Activated CD8-positive, alpha-beta T cell treated with anti-CD3 and anti-CD28 coated beads, Interleukin-2, amount 10 ng/mL, durations not matched to agents 7 days and 5 days (primary cell): ENCODE data around the gene CNGA3. TPM values are rescaled to one million over a fixed set of nuclear protein-coding genes. Genes with fewer than 3 reads are reported as not detected.
A peak's percentile ranks its signal among the peaks of the same experiment; 100 is the strongest.
"Not testable (repeated sequence)": the region's sequence is repeated elsewhere in the genome, so short reads cannot be mapped to it uniquely, and the experiment has no call there.

ENCODE experiments used
- ATAC-seq: fragments of 150-1000 bp; cut with Tn5 transposase; one replicate; pipeline ENCODE4 v1.10.0; 2021; ENCODE audit warnings: moderate library complexity
- CTCF ChIA-PET: fragments of 350-600 bp; sonication (Branson Sonifier 250); formaldehyde crosslinking; loops from one replicate; lab custom pipeline; 2021; ENCODE audit warnings: antibody characterized with exemption; lab: Charles Lee
- POLR2A ChIA-PET: fragments of 350-600 bp; sonication (Branson Sonifier 250); formaldehyde crosslinking; loops from one replicate; lab custom pipeline; 2021; ENCODE audit warnings: antibody characterized with exemption; lab: Charles Lee
- DNase-seq: peaks from one replicate; pipeline ENCODE4 v3.0.0-alpha.2; 2020
- H3K27ac Mint-ChIP-seq: one replicate; pipeline ENCODE4 v1.8.0; 2021; ENCODE audit warnings: mild to moderate bottlenecking, mixed read lengths
- H3K27me3 Mint-ChIP-seq: one replicate; pipeline ENCODE4 v1.8.0; 2021; ENCODE audit warnings: low read depth, mixed read lengths
- H3K36me3 Mint-ChIP-seq: one replicate; pipeline ENCODE4 v1.8.0; 2021; ENCODE audit warnings: low read depth, mixed read lengths
- H3K4me1 Mint-ChIP-seq: one replicate; pipeline ENCODE4 v1.8.0; 2021; ENCODE audit warnings: low read depth, mixed read lengths
- H3K4me3 Mint-ChIP-seq: one replicate; pipeline ENCODE4 v1.8.0; 2021; ENCODE audit warnings: mild to moderate bottlenecking, mixed read lengths
- H3K9me3 Mint-ChIP-seq: one replicate; pipeline ENCODE4 v1.8.0; 2022; ENCODE audit warnings: mixed read lengths; ENCODE audit not compliant: insufficient read depth
- total RNA-seq, 2 experiments: library from RNA; stranded (reverse); gene quantifications; one replicate each; pipeline ENCODE4 v1.2.3, GENCODE V29; 2021

Gene CNGA3
- not detected for total RNA-seq

- peak; percentile 47 for DNase-seq
- POLR2A ChIA-PET: no interaction called here
- Mint-ChIP-seq H3K4me3 (no peak within 1 kb of the TSS), H3K27me3 (peaks cover 66% of the 10 kb centered on the region), H3K27ac (no peak within 1 kb of the TSS), H3K9me3 (peaks cover 3% of the 10 kb centered on the region), H3K4me1 (peaks cover 16% of the 10 kb centered on the region), H3K36me3 (peaks cover 6% of the 10 kb centered on the region)
- ATAC-seq: peak; percentile 61
- CTCF ChIA-PET: no interaction called here
These were observed at the start of gene CNGA3 for GRCh38 chr2:98346311-98347236. Gene CNGA3, plus strand, starts transcription at chr2:98346456. Its CDS starts 23,520 bp downstream, at chr2:98369976.

DNA sequence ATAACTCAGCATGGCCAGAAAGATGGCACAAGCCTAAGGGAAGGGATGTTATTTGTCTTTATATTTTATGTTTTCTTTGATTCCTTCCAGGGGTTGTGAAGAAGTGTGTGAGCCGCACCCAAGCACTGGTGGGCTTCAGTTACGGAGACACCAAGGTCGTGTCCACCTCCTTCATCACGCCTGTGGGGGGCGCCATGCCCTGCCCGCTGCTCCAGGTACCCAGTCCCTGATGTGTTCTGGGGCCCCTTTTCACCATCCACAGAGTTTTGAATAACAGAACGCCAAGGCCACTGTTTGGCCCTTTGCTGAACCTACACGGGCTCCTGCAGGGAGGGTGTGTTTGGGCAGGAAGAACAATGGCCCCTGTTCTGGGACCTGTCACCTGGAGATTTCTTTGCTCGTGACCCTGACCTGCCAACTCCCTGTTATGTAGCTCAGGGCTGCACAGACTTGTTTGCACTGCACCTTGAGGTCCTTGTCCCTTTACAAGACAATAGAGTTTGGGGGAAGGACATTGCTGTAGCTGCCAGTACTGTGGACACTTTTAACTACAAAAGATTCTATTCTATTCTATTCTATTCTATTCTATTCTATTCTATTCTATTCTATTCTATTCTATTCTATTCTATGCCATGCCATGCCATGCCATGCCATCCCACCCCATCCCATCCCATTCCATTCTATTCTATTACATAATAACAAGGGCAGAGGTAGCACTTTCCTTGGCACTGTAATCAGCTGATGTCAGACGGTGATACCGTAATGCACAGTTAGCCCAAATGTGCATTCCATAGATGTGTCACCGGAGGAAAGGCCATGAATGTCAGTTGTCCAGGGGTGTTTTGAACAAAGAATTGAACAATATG is 48.2 kb upstream of the CNGA3 start:
- H3K27ac Mint-ChIP-seq: no peak overlapping the region
- H3K4me3 Mint-ChIP-seq: no peak overlapping the region
- DNase-seq: no peak
- H3K9me3 Mint-ChIP-seq: no peaks in the 10 kb centered on the region
- H3K4me1 Mint-ChIP-seq: no peaks in the 10 kb centered on the region
- CTCF ChIA-PET: no interaction called here
- POLR2A ChIA-PET: no interaction called here
- H3K27me3 Mint-ChIP-seq: peaks cover 13% of the 10 kb centered on the region
- no peak for ATAC-seq
- H3K36me3 Mint-ChIP-seq: no peaks in the 10 kb centered on the region

- Mint-ChIP-seq H3K9me3 (no peaks in the 10 kb centered on the region), H3K27ac (no peak overlapping the region), H3K36me3 (no peaks in the 10 kb centered on the region), H3K27me3 (peaks cover 12% of the 10 kb centered on the region), H3K4me1 (no peaks in the 10 kb centered on the region), H3K4me3 (no peak overlapping the region)
- ChIA-PET POLR2A (no interaction called here), CTCF (no interaction called here)
- ATAC-seq: no peak
- DNase-seq: no peak
These were observed 47.5 kb upstream of the CNGA3 start for GRCh38 chr2:98298683-98299164.

DNA sequence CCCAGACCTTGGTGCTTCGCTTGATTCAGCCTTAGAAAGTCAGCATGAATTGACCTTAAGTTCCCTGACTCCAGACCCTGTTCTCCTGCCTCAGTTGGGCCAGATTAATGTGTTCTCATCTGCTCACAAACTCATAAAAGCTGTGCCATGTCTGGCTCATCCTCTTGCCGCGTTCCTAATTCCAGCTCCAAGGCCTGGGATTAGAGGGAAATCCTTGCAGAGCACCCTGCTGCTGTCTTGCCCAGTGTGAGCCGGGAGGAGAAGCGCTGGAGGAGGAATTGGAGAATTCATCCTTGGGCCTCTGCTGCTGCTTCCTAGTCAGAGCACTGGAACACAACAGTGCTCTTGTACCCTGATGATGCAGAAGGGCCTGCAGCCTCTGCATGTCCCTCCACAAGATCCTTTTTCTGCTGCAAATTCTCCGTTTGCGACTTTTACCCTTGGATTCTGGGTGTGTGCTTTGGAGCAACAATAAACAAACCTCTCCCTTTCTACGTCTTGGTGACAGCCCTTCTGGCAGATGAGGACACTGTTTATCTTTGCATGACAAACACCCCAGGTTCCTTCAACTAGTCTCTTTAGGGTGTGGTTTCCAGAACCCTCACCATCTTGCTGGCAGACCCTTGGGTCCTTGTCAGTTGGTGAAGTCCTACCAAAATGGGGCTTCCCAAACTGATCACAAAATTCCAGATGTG is 46.9 kb upstream of the CNGA3 start:
- Mint-ChIP-seq H3K36me3 (no peaks in the 10 kb centered on the region), H3K4me1 (no peaks in the 10 kb centered on the region), H3K9me3 (no peaks in the 10 kb centered on the region), H3K27me3 (peaks cover 11% of the 10 kb centered on the region), H3K4me3 (no peak overlapping the region), H3K27ac (no peak overlapping the region)
- ATAC-seq (no peak), DNase-seq (no peak)
- CTCF ChIA-PET: no interaction called here
- POLR2A ChIA-PET: no interaction called here

- H3K4me3 Mint-ChIP-seq: no peak overlapping the region
- H3K36me3 Mint-ChIP-seq: no peaks in the 10 kb centered on the region
- no peaks in the 10 kb centered on the region for H3K9me3 Mint-ChIP-seq
- ChIA-PET CTCF (no interaction called here), POLR2A (no interaction called here)
- DNase-seq (no peak), ATAC-seq (no peak)
- no peaks in the 10 kb centered on the region for H3K4me1 Mint-ChIP-seq
- no peak overlapping the region for H3K27ac Mint-ChIP-seq
- peaks cover 11% of the 10 kb centered on the region for H3K27me3 Mint-ChIP-seq
These were observed 45.9 kb upstream of the CNGA3 start for GRCh38 chr2:98300141-98300874.

- Mint-ChIP-seq H3K27me3 (peaks cover 16% of the 10 kb centered on the region), H3K27ac (no peak overlapping the region), H3K9me3 (no peaks in the 10 kb centered on the region), H3K4me1 (no peaks in the 10 kb centered on the region), H3K4me3 (no peak overlapping the region), H3K36me3 (no peaks in the 10 kb centered on the region)
- DNase-seq (no peak), ATAC-seq (no peak)
- POLR2A ChIA-PET: no interaction called here
- CTCF ChIA-PET: no interaction called here
These were observed 44.8 kb upstream of the CNGA3 start for GRCh38 chr2:98301469-98301868.

DNA sequence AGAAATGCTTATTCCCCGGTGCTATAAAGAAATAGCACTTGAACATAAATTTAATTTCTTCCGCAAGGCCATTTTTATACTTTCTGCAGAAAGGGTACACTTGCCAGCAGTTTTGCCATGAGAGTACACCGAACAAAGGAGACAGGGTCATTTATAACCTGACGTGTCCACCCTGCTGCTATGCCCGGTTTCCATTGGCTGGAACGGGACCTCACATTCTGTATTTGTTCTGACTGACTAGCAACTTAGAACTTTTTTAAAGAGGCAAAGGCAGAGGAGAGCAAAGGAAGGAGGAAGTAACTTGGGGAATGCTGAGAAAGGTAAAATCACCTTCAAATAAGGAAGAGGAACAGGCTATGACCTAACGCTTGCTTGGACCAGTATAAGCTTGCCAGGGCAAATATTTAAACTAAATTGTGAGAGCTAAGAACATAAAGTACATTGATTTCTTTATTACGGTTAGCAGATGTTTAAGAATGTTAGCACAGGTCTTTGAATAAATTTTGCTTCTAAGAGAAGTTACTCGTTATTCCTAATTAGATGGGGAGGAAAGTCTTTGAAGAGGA is 39.0 kb upstream of the CNGA3 start:
- ATAC-seq, DNase-seq, CTCF ChIA-PET, H3K4me3 Mint-ChIP-seq, H3K36me3 Mint-ChIP-seq, H3K9me3 Mint-ChIP-seq, H3K4me1 Mint-ChIP-seq, POLR2A ChIA-PET, H3K27ac Mint-ChIP-seq: not testable (repeated sequence)
- peaks cover 12% of the 10 kb centered on the region for H3K27me3 Mint-ChIP-seq

DNA sequence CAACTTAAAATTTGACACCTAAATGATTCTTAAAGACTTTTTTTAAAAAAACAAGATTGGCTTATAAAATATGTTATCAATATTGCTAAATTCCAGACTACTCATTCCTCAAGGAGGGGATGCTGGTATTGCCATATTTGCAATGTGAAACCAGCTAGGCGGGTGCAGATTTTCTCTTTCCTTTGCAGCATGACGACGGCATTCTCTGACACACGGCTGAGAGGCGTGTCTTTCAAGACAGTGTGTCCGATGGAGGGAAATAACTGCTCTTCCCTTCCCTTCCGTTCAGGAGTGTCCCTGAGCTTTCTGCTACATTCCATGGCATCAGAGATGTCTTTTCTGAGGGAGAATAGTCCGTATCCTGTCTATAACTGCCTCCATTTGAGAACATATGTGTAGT is 38.2 kb upstream of the CNGA3 start:
- Mint-ChIP-seq H3K4me1 (no peaks in the 10 kb centered on the region), H3K4me3 (no peak overlapping the region), H3K36me3 (no peaks in the 10 kb centered on the region), H3K27me3 (peaks cover 11% of the 10 kb centered on the region), H3K9me3 (no peaks in the 10 kb centered on the region), H3K27ac (no peak overlapping the region)
- POLR2A ChIA-PET: no interaction called here
- no peak for DNase-seq
- CTCF ChIA-PET: no interaction called here
- ATAC-seq: no peak

DNA sequence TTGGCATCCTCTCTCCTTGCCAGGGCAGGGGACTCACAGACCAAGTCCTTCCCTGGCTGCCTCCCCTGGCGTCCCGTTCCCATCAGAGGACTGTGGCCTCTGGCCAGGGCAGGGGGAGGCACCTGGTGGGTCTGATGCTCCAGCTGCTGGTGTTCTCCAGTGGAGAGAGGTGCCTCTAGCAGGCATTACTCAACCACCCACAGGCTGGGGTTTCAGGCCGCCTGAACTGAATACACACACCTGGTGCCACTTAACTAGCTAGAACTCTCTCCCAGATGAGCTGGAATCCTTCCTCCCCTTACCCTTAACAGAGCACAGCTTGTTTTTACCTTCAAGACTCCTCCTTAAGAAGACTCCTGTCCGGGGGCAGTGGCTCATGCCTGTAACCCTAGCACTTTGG is 37.7 kb upstream of the CNGA3 start:
- Mint-ChIP-seq H3K36me3 (no peaks in the 10 kb centered on the region), H3K4me3 (no peak overlapping the region), H3K27ac (no peak overlapping the region), H3K9me3 (no peaks in the 10 kb centered on the region), H3K27me3 (peaks cover 15% of the 10 kb centered on the region), H3K4me1 (no peaks in the 10 kb centered on the region)
- ATAC-seq (no peak), DNase-seq (no peak)
- POLR2A ChIA-PET: no interaction called here
- CTCF ChIA-PET: no interaction called here

- peaks cover 21% of the 10 kb centered on the region for H3K27me3 Mint-ChIP-seq
- H3K4me1 Mint-ChIP-seq: no peaks in the 10 kb centered on the region
- ChIA-PET CTCF (no interaction called here), POLR2A (no interaction called here)
- H3K4me3 Mint-ChIP-seq: no peak overlapping the region
- no peak overlapping the region for H3K27ac Mint-ChIP-seq
- no peaks in the 10 kb centered on the region for H3K36me3 Mint-ChIP-seq
- no peaks in the 10 kb centered on the region for H3K9me3 Mint-ChIP-seq
- DNase-seq (no peak), ATAC-seq (no peak)
These were observed 36.7 kb upstream of the CNGA3 start for GRCh38 chr2:98309580-98309979.

DNA sequence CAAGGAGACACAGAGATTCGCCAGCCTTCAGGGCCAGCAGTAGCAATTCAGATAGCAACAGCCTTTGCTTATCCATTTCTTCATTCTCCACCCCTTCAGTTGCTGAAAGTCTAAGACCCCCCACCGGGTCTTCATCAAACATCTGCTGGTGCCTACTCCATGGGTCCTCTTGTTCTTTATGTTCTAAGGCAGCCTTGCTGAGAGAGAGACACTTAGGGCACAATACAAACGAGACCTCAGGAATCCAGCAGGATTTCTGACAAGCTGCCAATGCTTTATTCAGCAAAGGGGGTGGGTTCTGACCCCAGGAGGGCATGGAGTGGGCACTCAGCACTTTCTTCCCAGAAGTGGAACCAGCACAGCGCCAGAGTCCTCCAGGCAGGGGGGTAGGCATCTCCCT is 36.2 kb upstream of the CNGA3 start:
- ATAC-seq: no peak
- Mint-ChIP-seq H3K4me1 (no peaks in the 10 kb centered on the region), H3K4me3 (no peak overlapping the region), H3K27ac (no peak overlapping the region), H3K27me3 (peaks cover 21% of the 10 kb centered on the region), H3K36me3 (no peaks in the 10 kb centered on the region), H3K9me3 (no peaks in the 10 kb centered on the region)
- ChIA-PET CTCF (no interaction called here), POLR2A (no interaction called here)
- no peak for DNase-seq
